ENCODE measurements around the gene KIAA1217.
A peak's percentile ranks its signal among the peaks of the same experiment; 100 is the strongest.
"Not testable (repeated sequence)": the region's sequence is repeated elsewhere in the genome, so short reads cannot be mapped to it uniquely, and the experiment has no call there.

KIAA1217 gene

DNA sequence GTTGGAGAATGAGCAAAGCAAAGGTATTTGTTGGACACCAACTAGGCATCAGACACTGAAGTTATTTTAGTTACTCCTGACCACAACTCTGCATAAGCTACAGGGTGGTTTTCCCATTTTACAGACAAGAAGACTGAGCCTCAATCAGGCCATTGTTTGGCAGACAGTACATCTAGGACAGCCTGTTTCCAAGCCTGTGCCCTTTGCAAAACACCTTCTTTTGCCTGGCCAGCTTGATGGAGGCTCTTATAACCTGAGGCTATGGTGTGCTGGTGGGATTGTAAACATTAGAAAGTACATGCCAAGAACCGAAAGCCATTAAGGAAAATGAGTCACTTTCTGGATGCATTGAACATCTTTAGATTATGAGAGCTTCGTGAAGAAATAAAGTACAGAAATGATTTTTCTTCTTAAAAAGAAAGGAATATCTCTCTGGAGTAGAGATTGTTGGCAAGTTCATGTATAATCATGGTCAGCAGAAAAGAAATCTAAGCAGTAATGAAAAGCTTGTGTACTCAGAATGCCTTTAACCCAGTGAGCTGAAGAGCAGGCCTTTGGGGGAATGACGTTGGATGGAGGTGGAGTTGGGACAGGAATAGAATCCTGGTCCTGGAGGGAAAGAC lies 140.6 kb downstream of the KIAA1217 start:
- H3K79me2 ChIP-seq = peaks cover 37% of the 10 kb centered on the region

DNA sequence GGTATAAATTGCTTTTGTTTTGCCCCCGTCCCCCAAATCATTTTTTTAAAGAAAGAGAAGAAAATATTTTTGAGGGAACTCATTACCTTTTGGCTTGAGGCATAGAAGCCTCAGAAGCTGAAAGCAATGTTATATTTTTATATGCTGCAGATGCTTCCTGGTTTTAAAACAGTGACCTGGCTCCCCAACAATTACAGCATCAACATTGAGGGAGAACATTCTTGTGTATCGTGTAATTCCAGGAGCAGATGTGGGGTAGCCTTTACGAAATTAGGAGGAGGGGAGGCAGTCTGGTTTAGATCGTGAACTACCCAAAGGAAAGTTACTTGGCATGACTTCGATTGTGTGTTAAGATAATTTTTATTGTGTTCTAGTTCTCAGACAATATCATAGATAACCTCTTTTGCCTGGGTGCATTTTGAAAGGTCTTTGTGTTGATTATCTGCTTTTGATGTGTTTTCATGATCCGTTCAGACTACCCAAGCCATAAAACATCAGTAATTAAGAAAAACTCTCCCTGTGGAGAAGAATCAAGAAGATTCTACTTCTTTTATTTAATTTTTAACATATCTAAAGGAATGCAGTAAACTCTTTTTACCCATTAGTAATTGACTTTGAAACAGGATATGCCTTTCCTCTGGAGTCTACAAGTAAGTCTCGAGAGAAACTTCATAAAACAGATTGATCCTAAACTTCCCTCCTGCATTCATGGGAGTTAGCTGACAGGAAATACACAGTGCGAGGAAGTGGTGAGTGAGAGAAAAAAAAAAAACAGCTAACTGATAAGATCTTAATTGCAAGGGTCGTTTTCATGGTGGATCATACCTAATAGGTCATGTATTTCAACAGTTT lies 141.4 kb downstream of the KIAA1217 start:
- peak overlapping the region; percentile 53 for H3K27ac ChIP-seq
- H2AFZ ChIP-seq = no peak overlapping the region
- no peaks in the 10 kb centered on the region for H3K9me3 ChIP-seq (ENCODE audit: control insufficient read depth, low read length)

More for the DNA sequence above, 140.6 kb downstream of the KIAA1217 start:
- TF ChIP-seq CTCF (IDR thresholded peaks at IDR 0.05) = no peak
- Histone ChIP-seq H3K27ac (peak overlapping the region; percentile 53), H3K4me3 (ENCODE audit: low read depth, low read length) (no peak overlapping the region), H3K27me3 (ENCODE audit: control insufficient read depth, insufficient read depth, low read length) (no peaks in the 10 kb centered on the region), H3K4me2 (ENCODE audit: low read length) (peak overlapping the region; percentile 9), H3K9me3 (ENCODE audit: control insufficient read depth, low read length) (no peaks in the 10 kb centered on the region), H3K9ac (no peak overlapping the region), H3K36me3 (ENCODE audit: control insufficient read depth, insufficient read depth, low read length) (no peaks in the 10 kb centered on the region), H2AFZ (no peak overlapping the region), H3K4me1 (peaks cover 58% of the 10 kb centered on the region)

DNA sequence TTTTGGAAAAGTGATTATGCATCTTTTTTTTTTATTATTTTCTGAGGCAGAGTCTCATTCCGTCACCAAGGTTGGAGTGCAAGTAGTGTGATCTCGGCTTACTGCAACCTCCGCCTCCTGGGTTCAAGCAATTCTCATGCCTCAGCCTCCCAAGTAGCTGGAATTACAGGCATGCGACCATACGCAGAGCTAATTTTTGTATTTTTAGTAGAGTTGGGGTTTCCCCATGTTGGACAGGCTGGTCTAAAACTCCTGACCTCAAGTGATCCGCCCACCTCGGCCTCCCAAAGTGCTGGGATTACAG lies 141.9 kb downstream of the KIAA1217 start:
- not testable (repeated sequence) for H3K36me3 ChIP-seq (ENCODE audit: control insufficient read depth, insufficient read depth, low read length); H3K4me2 ChIP-seq (ENCODE audit: low read length); H3K9ac ChIP-seq; H2AFZ ChIP-seq; H3K9me3 ChIP-seq (ENCODE audit: control insufficient read depth, low read length); H3K4me3 ChIP-seq (ENCODE audit: low read depth, low read length); H3K27me3 ChIP-seq (ENCODE audit: control insufficient read depth, insufficient read depth, low read length)
- Histone ChIP-seq H3K27ac (peak overlapping the region; percentile 53), H3K79me2 (peaks cover 43% of the 10 kb centered on the region), H3K4me1 (peaks cover 59% of the 10 kb centered on the region)

More for the DNA sequence above, 141.4 kb downstream of the KIAA1217 start:
- Histone ChIP-seq H3K27me3 (ENCODE audit: control insufficient read depth, insufficient read depth, low read length) (no peaks in the 10 kb centered on the region), H3K4me3 (ENCODE audit: low read depth, low read length) (no peak overlapping the region), H3K36me3 (ENCODE audit: control insufficient read depth, insufficient read depth, low read length) (no peaks in the 10 kb centered on the region), H3K4me1 (peaks cover 58% of the 10 kb centered on the region), H3K4me2 (ENCODE audit: low read length) (peak overlapping the region; percentile 9), H3K79me2 (peaks cover 41% of the 10 kb centered on the region), H3K9ac (no peak overlapping the region)
- no peak for TF ChIP-seq CTCF (IDR thresholded peaks at IDR 0.05)

- Histone ChIP-seq H2AFZ (no peak overlapping the region), H3K27me3 (ENCODE audit: control insufficient read depth, insufficient read depth, low read length) (no peaks in the 10 kb centered on the region), H3K4me2 (ENCODE audit: low read length) (no peak overlapping the region), H3K4me1 (peaks cover 68% of the 10 kb centered on the region), H3K27ac (no peak overlapping the region), H3K36me3 (ENCODE audit: control insufficient read depth, insufficient read depth, low read length) (no peaks in the 10 kb centered on the region), H3K9ac (no peak overlapping the region), H3K79me2 (peaks cover 49% of the 10 kb centered on the region), H3K4me3 (ENCODE audit: low read depth, low read length) (no peak overlapping the region), H3K9me3 (ENCODE audit: control insufficient read depth, low read length) (no peaks in the 10 kb centered on the region)
- no peak for TF ChIP-seq CTCF (IDR thresholded peaks at IDR 0.05)
These were observed 143.0 kb downstream of the KIAA1217 start for GRCh38 chr10:24351961-24352360.

DNA sequence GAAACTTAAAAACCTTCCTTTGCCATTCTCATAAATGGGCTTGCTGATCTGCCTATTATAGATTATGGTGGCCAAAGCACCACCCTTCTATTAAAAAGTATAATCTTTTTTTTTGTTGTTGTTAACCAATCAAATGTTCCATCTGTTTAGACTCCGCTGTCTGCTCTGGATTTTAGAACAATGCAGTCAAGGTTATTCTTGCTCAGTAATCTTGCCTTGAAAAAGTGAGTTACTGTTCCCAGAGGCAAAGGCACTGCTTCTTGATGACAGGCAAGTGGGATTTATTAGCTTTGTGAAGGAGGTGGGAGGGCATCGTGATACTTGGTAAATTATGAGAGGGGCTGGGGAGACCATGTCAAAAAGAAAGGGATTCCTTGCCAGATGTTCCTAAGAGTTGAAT lies 143.5 kb downstream of the KIAA1217 start:
- H2AFZ ChIP-seq = no peak overlapping the region
- no peak overlapping the region for H3K4me2 ChIP-seq (ENCODE audit: low read length)
- H3K9me3 ChIP-seq (ENCODE audit: control insufficient read depth, low read length) = no peaks in the 10 kb centered on the region
- no peak overlapping the region for H3K27ac ChIP-seq
- no peaks in the 10 kb centered on the region for H3K36me3 ChIP-seq (ENCODE audit: control insufficient read depth, insufficient read depth, low read length)
- H3K27me3 ChIP-seq (ENCODE audit: control insufficient read depth, insufficient read depth, low read length) = no peaks in the 10 kb centered on the region
- H3K4me3 ChIP-seq (ENCODE audit: low read depth, low read length) = no peak overlapping the region
- peaks cover 49% of the 10 kb centered on the region for H3K79me2 ChIP-seq
- H3K4me1 ChIP-seq = peaks cover 72% of the 10 kb centered on the region
- H3K9ac ChIP-seq = no peak overlapping the region
- no peak for TF ChIP-seq CTCF (IDR thresholded peaks at IDR 0.05)
